HEK293 (cell line): ENCODE measurements around the gene DNASE1L3.

Experiments used
- ZNF341 ChIP-seq: fragments of 450-650 bp; formaldehyde crosslinking; IDR thresholded peaks from 2 replicates; pipeline ENCODE4; 2016; ENCODE audit warnings: low read depth, missing biosample characterization, missing genetic modification characterization
- ZNF544 ChIP-seq: fragments of 450-650 bp; formaldehyde crosslinking; IDR thresholded peaks from 2 replicates; pipeline ENCODE4 v1.5.0; 2017; ENCODE audit warnings: missing biosample characterization, missing genetic modification characterization

- no peak for TF ChIP-seq ZNF341 (tag by site-specific recombination)
- TF ChIP-seq ZNF544 (tag by site-specific recombination): no peak
Measured at GRCh38 chr3:58163234-58163633, 47.5 kb downstream of the DNASE1L3 start.
